ENCODE data around the gene SLC2A3.
"Not testable (repeated sequence)": the region's sequence is repeated elsewhere in the genome, so short reads cannot be mapped to it uniquely, and the experiment has no call there.

Gene SLC2A3

DNA sequence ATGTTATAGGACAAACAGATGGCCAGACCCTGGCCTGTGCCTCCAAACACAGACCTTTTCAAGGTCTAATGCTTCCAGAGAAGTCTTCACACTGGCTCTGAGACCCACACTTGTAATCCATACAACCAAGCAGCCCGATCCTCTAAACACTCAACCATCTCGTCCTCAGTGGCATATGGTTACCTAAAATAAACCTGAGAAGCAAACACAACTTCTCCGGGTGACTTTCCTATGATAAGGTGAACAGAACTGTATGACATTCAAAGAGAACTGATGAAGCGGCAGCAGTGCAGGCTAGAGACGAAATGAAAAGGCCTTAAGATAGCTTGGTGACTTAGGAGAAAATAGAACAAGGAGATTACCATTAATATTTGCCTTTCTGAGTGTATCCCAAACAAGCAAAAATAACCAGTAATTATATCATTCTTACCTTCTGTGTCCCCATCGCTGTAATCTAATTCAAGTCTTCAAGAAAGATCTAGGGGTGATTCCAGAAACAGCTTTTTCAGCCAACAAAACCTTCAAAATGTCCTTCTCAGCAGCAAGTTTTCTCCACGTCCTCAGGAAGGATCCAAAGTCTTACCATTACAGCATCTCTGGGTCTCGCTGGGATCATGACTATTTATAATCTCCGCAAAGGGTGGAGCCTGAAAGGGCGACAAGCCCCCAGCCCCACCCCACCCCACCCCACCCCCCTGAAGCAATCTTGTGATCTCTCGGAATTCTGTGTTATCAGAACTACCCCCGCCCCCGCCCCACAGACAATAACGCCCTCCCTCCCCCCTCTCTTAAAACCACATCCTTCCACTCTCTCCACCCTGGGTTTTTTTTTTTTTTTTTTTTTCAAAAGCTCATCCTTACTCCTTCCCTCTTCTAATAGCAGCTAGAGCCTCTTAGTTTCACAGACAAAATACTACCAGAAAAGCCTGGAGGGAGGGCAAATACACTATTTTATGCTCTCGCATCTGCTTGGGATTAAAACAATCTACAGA is at the start of gene SLC2A3:
Gene SLC2A3, minus strand, starts transcription at position 598 of the 992 bp plus-strand sequence. Its CDS starts 153 bp downstream, at position 445.
- ATAC-seq, result peak; percentile 67
- DNase-seq, result peak; percentile 72

DNA sequence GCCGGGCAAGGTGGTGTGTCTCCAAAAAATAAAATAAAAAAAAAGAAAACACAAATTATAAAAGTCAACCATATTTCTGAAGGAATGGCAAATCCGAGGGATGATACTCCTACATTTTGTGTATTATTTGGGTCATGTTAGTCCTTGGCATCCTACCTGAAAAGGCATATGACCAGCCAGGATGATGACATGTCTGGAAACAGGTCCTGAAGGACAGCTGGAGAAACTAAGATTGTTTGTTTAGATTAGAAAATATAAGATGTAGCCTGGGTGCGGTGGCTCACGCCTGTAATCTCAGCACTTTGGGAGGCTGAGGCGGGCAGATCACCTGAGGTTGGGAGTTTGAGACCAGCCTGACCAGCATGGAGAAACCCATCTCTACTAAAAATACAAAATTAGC is 48.9 kb upstream of the SLC2A3 start:
- ATAC-seq, result no peak
- no peak for DNase-seq

DNA sequence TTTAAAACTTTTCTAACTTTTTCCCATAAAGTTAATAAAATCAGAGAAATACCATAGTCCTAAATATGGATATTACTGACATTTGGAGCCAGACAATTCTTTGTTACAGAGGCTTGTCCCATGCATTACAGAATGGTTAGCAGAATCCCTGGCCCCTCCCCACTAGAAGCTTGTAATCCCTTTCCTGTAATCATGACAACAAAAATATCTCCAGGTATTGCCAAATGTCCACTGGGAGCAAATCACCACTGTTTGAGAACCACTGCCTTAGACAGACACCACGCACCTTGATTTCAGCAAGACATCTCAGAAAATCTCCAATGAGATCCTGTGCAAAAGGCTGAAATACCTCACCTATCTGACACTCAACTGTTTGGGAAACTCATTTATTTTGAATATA is 47.5 kb upstream of the SLC2A3 start:
- not testable (repeated sequence) for DNase-seq, ATAC-seq

DNA sequence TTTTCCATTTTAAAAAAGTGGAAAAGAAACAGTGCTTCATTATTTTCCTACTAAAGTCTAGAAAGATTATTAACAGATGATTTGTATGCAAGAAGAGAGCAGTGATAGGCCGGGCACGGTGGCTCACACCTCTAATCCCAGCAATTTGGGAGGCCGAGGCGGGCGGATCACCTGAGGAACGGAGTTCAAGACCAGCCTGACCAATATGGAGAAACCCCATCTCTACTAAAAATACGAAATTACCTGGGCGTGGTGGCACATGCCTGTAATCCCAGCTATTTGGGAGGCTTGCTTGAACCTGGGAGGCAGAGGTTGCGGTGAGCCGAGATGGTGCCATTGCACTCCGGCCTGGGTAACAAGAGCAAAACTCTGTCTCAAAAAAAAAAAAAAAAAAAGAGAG is 47.0 kb upstream of the SLC2A3 start:
- not testable (repeated sequence) for DNase-seq, ATAC-seq

DNA sequence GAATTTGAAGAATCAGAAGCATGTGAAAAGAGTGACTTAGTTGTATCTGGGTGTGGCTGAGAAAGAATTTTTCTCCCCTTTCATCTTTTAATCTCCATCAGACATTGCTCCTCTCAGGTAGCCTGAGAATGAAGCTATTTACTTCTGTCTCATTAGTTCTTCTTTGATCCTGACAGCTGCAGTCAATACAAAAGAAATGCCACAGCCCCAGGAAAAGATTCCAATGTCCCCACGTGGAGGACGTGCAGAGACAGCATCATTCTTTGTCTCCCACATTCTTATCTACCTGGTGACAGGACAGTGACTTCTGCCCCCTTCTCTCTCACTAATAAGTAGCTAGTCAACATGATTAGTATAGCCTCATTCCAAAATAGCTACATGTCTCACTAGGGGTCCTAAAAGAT is 46.3 kb upstream of the SLC2A3 start:
- not testable (repeated sequence) for ATAC-seq, DNase-seq

DNA sequence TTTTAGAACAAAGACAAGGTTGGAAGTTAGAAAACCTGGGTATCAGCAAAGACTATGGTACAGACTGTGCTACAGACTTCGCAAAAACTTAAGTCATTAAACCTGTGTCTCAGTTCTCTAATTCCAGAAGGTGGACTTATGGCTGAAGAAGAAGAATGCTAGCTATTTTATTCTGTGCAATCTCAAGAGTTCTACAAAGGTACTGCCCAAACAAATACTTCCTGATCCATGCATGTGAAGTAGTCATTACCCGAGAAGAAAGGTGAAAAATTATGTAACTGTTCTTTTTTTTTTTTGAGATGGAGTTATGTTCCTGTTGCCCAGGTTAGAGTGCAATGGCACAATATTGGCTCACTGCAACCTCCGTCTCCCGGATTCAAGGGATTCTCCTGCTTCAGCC is 45.5 kb upstream of the SLC2A3 start:
- no peak for DNase-seq
- no peak for ATAC-seq

DNA sequence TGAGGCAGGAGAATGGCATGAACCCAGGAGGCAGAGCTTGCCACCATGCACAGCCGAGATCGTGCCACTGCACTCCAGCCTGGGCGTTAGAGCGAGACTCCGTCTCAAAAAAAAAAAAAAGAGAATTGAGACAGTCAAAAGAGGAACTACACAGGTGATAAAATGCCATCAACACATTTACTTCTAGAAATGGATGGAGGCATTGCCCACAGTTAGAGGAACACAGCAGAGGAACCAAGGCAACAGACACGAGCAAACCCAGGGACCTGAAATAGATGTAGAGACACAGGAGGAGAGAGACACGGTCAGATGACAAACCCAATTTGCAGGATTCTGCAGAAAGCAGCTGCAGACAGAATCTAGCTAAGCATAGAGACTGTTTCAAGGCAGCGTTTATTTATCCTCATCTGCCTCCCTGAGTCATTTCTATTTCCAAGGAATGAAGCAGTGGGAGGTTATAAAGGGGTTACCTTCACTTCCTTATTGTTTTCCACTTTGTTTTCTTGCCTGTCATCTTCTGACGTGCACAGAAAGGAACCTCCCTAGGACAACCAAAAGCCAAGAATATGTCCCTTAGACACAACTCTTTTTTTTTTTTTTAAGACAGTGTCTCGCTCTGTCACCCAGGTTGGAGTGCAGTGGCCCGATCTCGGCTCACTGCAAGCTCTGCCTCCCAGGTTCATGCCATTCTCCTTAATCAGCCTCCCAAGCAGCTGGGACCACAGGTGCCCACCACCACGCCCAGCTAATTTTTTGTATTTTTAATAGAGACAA is 41.6 kb upstream of the SLC2A3 start:
- not testable (repeated sequence) for ATAC-seq, DNase-seq

DNA sequence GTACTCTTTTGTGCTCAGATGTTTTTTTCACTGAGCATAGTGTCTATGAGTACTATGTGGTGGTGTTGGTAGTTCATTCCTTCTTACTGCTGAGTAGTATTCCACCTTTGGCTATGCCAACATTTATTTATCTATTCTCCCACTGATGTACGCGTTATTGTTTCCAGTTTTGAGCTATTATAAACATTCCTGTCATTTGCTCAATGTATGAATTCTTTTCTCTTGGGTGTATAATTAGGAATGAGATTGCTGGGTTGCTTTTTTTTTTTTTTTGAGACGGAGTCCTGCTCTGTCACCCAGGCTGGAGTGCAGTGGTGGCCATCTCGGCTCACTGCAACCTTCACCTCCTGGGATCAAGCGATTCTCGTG is 37.5 kb upstream of the SLC2A3 start:
- DNase-seq, result no peak
- no peak for ATAC-seq

DNA sequence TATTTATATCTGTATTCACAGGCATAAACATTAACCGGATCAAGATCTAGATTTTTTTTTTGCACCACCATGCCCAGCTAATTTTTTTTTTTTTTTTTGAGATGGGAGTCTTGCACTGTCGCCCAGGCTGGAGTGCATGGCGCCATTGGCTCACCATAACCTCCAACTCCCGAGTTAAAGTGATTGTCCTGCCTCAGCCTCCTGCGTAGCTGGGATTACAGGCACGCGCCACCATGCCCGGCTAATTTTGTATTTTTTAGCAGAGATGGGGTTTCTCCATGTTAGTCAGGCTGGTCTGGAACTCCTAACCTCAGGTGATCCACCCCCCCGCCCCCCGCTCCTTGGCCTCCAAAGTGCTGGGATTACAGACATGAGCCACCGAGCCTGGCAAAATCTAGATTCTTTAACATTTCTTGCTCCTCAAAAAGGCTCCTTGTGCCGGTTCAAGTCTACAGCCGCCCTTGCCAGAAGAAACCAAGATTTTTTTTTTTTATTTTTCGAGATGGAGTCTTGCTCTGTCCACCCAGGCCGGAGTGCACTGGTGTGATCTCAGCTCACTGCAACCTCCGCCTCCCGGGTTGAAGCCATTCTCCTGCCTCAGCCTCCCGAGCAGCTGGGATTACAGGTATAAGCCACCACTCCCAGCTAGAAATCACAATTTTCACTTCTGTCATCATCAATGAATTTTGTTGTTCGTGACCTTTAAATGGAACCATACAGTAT is 36.9 kb upstream of the SLC2A3 start:
- DNase-seq, result no peak
- ATAC-seq, result no peak

DNA sequence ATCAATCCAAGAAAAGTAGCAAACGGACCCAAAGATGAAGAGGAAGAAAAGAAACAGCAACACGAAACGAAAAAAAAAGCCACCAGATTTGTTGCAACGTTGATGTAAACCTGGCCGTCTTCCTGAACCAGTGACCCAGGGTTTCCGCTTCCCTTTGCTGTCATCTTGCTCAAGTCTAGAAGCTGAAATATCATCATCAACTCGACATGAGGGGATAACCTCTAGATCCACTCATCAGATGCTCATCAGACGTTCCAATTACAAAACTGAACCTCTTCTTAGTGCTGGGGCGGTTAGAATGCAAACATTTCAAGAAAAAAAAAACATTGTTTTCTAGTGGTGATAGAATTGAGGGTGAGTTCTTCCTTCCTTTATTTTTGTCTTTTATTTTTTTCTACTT is 36.3 kb upstream of the SLC2A3 start:
- DNase-seq, result not testable (repeated sequence)
- ATAC-seq, result peak; percentile 59

DNA sequence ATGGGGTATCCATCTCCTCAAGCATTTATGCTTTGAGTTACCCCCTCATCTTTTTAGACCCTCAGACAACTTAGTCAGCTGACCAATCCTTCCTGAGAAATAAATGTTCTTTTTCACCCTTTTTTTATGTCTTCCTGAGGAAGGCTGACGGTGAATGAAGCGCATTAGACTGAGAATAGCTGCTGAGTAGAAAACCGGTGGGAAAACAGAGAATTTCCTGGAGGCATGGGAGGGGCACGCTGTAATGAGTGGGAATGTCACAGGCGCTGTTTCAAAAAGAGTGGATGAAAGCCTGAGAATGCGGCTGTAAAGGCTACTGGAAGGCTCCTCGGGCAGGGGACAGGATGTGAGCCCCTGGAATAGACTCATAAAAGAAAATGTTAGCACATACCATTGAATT is 35.8 kb upstream of the SLC2A3 start:
- DNase-seq, result not testable (repeated sequence)

DNA sequence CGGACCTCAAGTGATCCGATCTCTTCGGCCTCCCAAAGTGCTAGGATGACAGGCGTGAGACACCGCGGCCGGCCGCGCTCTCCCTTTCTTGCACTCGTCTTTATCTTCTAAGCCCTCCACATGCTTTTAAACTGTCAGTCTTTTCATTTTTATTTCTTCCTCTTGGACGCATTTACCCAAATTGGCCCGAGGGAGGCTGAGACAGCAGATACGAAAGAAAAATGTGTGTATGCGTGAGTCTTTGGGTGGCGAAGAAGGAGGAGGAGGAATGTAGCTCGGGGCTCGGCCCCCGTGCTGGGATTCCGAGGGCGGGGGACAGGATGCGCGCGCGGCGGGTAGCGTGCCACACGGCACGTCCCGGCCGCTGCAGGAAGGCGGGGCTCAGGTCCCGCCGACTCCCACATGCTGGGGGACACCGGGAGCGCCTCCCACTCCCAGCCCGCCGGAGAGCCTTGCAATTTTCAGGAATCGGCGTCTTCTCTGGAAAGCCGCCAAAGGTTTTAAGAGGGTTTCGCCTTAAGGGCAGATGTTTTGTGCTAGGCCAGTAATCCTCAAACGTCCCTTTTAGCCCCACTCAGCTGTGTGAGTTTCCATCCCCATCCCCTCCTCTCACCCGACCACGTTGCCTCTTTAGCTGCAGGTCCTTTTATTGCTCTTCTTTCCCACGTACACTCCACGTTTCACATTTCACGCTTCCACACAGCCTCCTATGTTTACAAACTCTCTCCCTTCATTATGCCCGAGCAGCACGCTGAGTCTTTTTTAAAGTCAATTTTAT is 34.7 kb upstream of the SLC2A3 start:
- ATAC-seq (peak; percentile 91), DNase-seq (peak; percentile 91)

More for the DNA sequence above, 35.8 kb upstream of the SLC2A3 start:
- ATAC-seq, result not testable (repeated sequence)

DNA sequence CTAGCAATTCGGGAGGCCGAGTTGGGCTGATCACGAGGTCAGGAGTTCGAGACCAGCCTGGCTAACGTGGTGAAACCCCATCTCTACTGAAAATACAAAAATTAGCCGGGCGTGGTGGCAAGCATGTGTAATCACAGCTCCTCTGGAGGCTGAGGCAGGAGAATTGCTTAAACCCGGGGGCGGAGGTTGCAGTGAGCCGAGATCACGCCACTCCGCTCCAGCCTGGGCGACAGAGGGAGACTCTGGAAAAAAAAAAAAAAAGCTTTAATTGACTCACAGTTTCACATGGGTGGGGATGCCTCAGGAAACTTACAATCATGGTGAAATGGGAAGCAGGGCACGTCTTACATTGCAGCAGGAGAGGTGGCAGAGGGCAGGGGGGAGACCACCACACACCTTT is 30.6 kb upstream of the SLC2A3 start:
- no peak for ATAC-seq

DNA sequence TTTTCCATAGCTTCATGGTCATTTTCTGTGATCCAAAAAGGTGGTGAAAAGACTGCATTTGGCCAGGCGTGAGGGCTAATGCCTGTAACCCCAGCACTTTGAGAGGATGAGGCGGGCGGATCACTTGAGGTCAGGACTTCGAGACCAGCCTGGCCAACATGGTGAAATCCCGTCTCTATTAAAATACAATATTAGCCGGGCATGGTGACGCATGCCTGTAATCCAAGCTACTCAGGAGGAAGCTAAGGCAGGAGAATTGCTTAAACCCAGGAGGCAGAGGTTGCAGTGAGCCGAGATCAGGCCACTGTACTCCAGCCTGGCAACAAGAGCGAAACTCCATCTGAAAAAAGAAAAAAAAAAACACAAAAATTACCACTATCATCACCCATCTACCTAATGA is 28.7 kb upstream of the SLC2A3 start:
- DNase-seq, result not testable (repeated sequence)

More for the DNA sequence above, 30.6 kb upstream of the SLC2A3 start:
- peak; percentile 49 for DNase-seq

DNA sequence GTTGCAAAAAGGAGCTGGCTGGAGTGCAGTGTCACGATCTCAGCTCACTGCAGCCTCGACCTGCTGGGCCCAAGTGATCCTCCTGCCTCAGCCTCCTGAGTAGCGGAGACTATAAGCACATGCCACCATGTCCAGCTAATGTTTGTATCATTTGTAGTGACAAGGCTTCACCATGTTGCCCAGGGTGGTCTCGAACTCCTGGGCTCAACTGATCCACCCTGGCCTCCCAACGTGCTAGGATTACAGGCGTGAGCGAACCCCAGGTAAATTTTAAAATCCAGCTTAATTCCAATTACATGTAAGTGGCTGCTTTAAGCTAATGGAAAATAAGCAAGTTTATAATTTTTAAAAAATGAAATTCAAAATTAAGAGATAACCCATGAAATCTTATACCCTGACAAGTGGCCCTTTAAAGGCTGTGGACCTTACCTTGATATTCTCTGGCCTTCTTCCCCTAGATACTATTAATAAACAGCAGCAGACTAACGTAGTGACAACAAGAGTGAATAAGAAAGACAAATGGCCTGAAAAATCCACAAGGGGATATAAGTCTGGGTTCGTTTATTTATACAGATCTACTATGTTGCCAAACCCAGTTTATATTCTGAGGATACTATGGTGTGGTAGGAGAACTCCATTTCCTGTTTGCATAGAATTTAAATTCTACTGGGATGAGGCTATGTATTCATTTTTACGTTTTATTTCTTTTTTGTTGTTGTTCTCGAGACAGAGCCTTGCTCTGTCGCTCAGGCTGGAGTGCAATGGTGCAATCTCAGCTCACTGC is 25.6 kb upstream of the SLC2A3 start:
- no peak for ATAC-seq
- DNase-seq, result no peak

More for the DNA sequence above, 28.7 kb upstream of the SLC2A3 start:
- not testable (repeated sequence) for ATAC-seq

DNA sequence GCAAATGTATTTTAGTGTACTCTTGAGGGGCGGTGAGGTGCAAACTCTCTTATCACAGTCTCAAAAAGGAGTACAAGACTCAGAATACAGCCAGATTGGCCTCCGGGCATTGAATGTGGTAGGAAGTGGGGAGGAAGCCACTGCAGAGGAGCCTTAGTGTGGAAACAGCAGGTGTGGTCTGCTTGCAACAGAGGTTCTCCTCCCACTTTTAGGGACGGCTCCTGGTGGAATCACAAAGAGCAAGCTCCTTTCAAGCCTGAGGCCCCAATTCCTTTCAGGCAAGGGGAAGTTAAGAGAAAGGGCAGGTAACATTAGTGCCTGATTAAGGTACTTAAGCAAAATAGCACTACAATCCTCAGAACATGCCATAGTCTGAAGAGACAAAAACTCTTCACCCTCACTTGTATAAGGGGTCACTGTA is 23.7 kb upstream of the SLC2A3 start:
- ATAC-seq, result peak; percentile 41

DNA sequence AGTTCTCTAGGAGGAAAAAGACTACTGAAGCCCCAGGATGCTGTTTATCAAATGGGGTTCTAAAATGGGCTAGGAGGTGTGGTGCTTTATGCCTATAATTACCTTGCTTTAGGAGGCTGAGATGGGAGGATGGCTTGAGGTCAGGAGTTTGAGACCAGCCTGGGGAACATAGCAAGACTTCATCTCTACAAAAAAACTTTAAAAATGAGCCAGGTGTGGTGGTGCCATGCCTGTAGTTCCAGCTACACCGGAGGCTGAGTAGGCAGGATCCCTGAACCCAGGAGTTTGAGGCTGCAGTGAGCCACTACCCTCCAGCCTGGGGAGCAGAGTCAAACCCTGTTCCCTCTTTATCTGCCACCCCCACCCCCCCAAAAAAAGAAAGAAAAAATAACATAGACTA is 23.3 kb upstream of the SLC2A3 start:
- DNase-seq, result peak; percentile 27
- no peak for ATAC-seq

More for the DNA sequence above, 23.7 kb upstream of the SLC2A3 start:
- peak; percentile 55 for DNase-seq

DNA sequence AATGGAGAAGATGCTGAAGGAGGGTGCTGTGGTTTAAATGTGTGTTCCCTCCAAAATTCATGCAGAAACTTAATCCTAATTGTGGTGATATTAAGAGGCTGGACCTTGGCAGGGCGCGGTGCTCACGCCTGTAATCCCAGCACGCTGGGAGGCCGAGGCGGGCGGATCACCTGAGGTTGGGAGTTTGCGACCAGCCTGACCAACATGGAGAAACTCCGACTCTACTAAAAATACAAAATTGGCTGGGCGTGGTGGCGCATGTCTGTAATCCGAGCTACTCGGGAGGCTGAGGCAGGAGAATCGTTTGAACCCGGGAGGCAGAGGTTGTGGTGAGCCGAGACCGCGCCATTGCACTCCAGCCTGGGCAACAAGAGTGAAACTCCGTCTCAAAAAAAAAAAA is 18.9 kb upstream of the SLC2A3 start:
- not testable (repeated sequence) for ATAC-seq, DNase-seq

DNA sequence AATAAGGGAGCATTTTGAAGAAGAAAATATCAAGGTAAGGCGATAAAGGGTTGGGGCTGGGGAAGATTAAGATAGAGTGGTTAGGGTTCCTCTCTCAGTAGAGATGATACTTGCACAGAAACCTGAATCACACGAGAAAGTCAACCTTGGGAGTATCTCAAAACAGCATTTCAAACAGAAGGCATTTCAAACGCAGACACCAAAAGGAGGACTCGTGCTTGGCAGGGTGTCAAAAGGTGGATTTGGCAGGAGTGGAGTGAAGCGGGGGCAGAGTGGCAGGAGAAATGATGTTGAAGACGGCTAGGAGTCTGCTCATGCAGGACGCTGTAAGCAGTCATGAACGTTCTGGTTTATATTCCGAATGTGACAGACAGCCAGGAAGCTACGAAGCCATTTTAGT is 18.4 kb upstream of the SLC2A3 start:
- DNase-seq, ATAC-seq: not testable (repeated sequence)

DNA sequence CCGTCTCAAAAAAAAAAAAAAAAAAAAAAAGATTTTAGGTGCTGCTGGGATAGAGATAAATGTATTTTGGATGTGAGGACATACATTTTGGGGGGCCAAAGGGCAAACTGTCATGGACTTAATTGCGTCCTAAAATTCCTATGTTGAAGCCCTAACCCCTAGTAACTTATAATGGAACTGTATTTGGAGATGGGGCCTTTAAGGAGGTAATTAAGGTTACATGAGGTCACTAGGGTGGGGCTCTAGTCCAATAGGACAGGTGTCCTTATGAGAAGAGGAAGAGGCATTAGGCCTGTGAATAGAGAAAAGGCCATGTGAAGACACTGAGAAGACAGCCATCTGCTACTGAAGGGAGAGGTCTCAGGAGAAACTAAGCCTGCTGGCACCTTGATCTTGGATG is 17.9 kb upstream of the SLC2A3 start:
- not testable (repeated sequence) for ATAC-seq, DNase-seq
